ENCODE measurements around the gene PDS5A. TPM values are rescaled to one million over a fixed set of nuclear protein-coding genes. Genes with fewer than 3 reads are reported as not detected.
"Not testable (repeated sequence)": the region's sequence is repeated elsewhere in the genome, so short reads cannot be mapped to it uniquely, and the experiment has no call there.

Gene PDS5A
- total and polyA plus RNA-seq, 2 donors (not counting 3 experiments of a cell fraction or from before 2014, with no cell fraction given) = 17.5 to 80.8 TPM

DNA sequence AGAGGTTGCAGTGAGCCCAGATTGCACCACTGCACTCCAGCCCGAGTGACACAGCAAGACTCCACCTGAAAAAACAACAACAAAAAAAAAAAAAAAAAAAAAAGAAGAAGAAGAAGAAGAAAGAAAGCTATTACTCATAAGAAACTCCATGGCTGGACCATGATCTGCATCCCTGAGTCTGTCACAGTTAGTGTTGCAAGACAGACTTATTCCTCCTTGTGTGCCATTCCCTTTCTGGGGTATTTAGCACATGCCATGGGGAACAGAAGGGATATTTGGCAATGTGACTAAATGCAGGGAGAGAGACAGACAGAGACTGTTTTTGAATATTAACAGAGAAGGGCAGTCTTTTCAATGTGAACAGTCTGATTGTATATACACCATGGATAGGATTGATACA is 16.7 kb upstream of the PDS5A start:
- intact Hi-C loops (cut with micrococcal nuclease) (no loop called here), dilution Hi-C loops (cut with MboI; ENCODE audit: extremely low pct_ligation_motif_present, low sequenced_read_pairs) (no loop called here)
- Histone ChIP-seq H3K36me3 (ENCODE audit: control insufficient read depth in 2 of 2, extremely low read depth in 1 of 2, insufficient read depth in 2 of 2, low read length in 2 of 2) (no peaks in the 10 kb centered on the region), H2AFZ (ENCODE audit: low read depth, low read length) (no peak overlapping the region), H3K4me2 (ENCODE audit: insufficient read depth, low read length) (no peak overlapping the region), H3K27ac (ENCODE audit: insufficient read depth, low read depth, low read length) (no peak overlapping the region), H3K4me3 (replicated peaks in 1 of 3; ENCODE audit: insufficient read depth in 1 of 3, low read depth in 1 of 3, low read length in 3 of 3) (no peak overlapping the region), H3K9ac (replicated peaks; ENCODE audit: extremely low read depth, insufficient read depth, low read length) (no peak overlapping the region), H3K4me1 (ENCODE audit: control insufficient read depth, extremely low read depth, insufficient read depth, low read length) (no peaks in the 10 kb centered on the region), H3K9me1 (replicated peaks; ENCODE audit: control insufficient read depth, extremely low read depth, insufficient read depth, low read length) (no peaks in the 10 kb centered on the region), H4K20me1 (replicated peaks; ENCODE audit: control insufficient read depth, extremely low read depth, insufficient read depth, low read length) (no peaks in the 10 kb centered on the region), H3K9me3 (replicated peaks; ENCODE audit: control insufficient read depth, insufficient read depth, low read length) (no peaks in the 10 kb centered on the region), H3K79me2 (ENCODE audit: control insufficient read depth, insufficient read depth, low read length) (no peaks in the 10 kb centered on the region), H3K27me3 (ENCODE audit: control insufficient read depth in 2 of 2, insufficient read depth in 2 of 2, low read length in 2 of 2) (no peaks in the 10 kb centered on the region)
- ChIA-PET CTCF (no interaction called here), POLR2A (no interaction called here)
- no peak for DNase-seq (ENCODE audit: low read depth, low spot score)
- BruUV-seq (replicated peaks) = no TSS peak
- FAIRE-seq = no peak
- TF ChIP-seq GATA2 (IDR thresholded peaks at IDR 0.05; ENCODE audit: insufficient read depth, insufficient read length, low read depth, low read length) (no peak), JUN (IDR thresholded peaks at IDR 0.05; ENCODE audit: borderline replicate concordance, insufficient read depth, insufficient read length, low read depth) (no peak), POLR2AphosphoS5 (IDR thresholded peaks at IDR 0.05; ENCODE audit: insufficient read depth, low read depth, low read length) (no peak), CTCF (IDR thresholded peaks at IDR 0.05; ENCODE audit: extremely low read depth in 1 of 2, insufficient read depth in 1 of 2, low read depth in 1 of 2, low read length in 2 of 2) (no peak)
- TF ChIP-seq, protein P1, sequence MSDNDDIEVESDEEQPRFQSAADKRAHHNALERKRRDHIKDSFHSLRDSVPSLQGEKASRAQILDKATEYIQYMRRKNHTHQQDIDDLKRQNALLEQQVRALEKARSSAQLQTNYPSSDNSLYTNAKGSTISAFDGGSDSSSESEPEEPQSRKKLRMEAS (IDR thresholded peaks at IDR 0.05; ENCODE audit: insufficient read depth, insufficient read length) = no peak

DNA sequence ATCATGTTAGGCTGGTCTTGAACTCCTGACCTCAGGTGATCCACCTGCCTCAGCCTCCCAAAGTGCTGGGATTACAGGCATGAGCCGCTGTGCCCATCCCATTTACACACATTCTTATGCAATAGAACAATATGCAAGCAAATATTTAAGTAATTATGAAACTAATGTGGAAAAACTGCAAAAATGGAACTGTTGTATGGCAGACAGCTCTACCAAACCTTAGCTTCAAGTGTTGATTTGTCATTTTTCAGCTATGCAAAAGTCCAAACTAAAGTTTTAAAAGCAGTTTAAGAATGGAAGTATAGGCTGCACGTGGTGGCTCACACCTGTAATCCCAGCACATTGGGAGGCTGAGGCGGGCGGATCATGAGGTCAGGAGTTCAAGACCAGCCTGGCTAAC is 11.7 kb upstream of the PDS5A start:
- POLR2A ChIA-PET; H3K27me3 ChIP-seq (ENCODE audit: control insufficient read depth in 2 of 2, insufficient read depth in 2 of 2, low read length in 2 of 2); H3K27ac ChIP-seq (ENCODE audit: insufficient read depth, low read depth, low read length); H3K4me2 ChIP-seq (ENCODE audit: insufficient read depth, low read length); intact Hi-C loops (cut with micrococcal nuclease); H3K4me3 ChIP-seq (replicated peaks in 1 of 3; ENCODE audit: insufficient read depth in 1 of 3, low read depth in 1 of 3, low read length in 3 of 3); H3K4me1 ChIP-seq (ENCODE audit: control insufficient read depth, extremely low read depth, insufficient read depth, low read length); H3K36me3 ChIP-seq (ENCODE audit: control insufficient read depth in 2 of 2, extremely low read depth in 1 of 2, insufficient read depth in 2 of 2, low read length in 2 of 2); DNase-seq (ENCODE audit: low read depth, low spot score); H3K9ac ChIP-seq (replicated peaks; ENCODE audit: extremely low read depth, insufficient read depth, low read length); H2AFZ ChIP-seq (ENCODE audit: low read depth, low read length); FAIRE-seq; H3K9me3 ChIP-seq (replicated peaks; ENCODE audit: control insufficient read depth, insufficient read depth, low read length); dilution Hi-C loops (cut with MboI; ENCODE audit: extremely low pct_ligation_motif_present, low sequenced_read_pairs); H3K79me2 ChIP-seq (ENCODE audit: control insufficient read depth, insufficient read depth, low read length); BruUV-seq (replicated peaks); H3K9me1 ChIP-seq (replicated peaks; ENCODE audit: control insufficient read depth, extremely low read depth, insufficient read depth, low read length); H4K20me1 ChIP-seq (replicated peaks; ENCODE audit: control insufficient read depth, extremely low read depth, insufficient read depth, low read length): not testable (repeated sequence)
- CTCF ChIA-PET = interaction anchor here (0.6 kb wide), 1 partner anchor 441 kb away, joined by 3 read pairs; no protein-coding TSS in a partner anchor
